ENCODE measurements around the gene HOXA3. TPM values are rescaled to one million over a fixed set of nuclear protein-coding genes. Genes with fewer than 3 reads are reported as not detected.

The HOXA3 gene
- total RNA-seq, 1 donor from 2014 or later: 0.96 TPM

DNA sequence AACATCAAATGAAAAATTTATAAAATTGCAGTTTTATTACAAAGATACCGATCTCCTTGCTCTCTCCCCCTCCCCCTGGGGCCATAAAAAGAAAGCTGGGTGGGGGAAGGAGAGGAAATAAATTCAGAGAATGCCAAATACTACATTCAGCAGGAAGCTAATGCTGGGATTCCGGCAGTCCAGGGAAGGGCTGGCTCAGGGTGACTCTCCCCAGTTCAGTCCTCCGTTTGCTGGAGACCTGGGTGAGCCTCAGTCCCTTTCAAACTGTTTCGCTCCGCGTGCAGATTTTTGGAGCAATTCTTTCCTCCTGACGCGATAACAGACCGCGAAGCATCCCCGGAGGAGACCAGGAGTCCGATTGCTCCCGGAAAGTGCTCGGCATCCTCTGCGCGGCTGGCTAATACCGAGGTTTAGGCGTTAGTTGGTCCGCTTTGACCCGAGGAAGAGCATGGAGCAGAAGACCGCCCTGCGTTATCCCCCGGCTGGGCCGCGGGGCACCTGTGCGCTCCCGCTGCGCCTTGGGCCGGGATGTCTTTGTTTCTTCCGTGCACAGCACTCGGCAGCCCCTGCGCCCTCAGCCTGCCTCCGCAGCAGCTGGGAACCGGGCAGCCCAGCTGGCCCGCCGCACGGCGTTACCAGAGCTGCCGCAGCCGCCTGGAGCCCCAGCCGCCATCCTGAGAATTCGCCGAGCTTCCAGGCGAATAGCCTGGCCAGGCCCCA, 46.0 kb downstream of the HOXA3 start:
- DNase-seq (ENCODE audit: low spot score): no peak

GRCh38 chr7:27105301-27106031, 46.9 kb downstream of the HOXA3 start:
- no peak for DNase-seq (ENCODE audit: low spot score)

DNA sequence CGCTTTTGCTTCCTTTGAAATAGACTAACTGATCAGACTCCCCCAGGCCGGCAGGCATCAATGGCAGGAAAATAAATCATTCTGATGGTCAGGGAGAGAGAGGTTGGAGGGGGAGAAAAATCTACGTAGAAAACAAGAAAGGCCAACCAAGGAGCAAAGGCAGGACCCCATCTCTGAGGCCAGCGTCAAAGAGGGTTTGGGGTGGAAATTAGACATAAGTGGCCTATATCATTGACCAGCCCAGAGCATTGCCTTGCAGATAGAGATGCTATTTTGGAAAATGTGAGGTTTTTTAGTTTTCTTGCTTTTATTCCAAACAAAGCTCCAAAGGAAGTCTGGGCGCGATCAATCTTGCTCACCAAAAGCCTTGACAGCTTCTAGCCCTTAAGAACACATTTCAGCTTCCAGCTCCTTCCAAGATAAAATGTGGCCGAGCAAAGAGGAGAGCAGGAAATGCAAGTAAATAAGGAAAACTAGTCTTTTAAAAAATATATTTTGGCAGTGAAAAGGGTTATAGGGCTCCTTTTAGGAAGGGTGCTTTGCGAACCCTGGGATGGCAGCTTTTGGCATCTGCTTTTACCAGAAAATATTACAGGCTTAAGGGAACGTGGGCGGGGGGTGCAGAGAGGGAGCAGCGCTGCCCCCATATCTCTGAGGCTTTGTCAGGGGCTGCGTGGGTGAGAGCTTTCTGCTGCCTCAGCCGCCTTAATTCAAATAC, 47.9 kb downstream of the HOXA3 start:
- peak; percentile 73 for DNase-seq (ENCODE audit: low spot score)

- no peak for DNase-seq (ENCODE audit: low spot score)
These were observed 48.7 kb downstream of the HOXA3 start for GRCh38 chr7:27103489-27104226.

GRCh38 chr7:27102581-27103442, 49.6 kb downstream of the HOXA3 start, which contains the start of gene HOXA2:
TSS of gene HOXA2 (minus strand) at chr7:27102683. CDS start at chr7:27102500, 183 bp downstream.
- no peak for DNase-seq (ENCODE audit: low spot score)

DNA sequence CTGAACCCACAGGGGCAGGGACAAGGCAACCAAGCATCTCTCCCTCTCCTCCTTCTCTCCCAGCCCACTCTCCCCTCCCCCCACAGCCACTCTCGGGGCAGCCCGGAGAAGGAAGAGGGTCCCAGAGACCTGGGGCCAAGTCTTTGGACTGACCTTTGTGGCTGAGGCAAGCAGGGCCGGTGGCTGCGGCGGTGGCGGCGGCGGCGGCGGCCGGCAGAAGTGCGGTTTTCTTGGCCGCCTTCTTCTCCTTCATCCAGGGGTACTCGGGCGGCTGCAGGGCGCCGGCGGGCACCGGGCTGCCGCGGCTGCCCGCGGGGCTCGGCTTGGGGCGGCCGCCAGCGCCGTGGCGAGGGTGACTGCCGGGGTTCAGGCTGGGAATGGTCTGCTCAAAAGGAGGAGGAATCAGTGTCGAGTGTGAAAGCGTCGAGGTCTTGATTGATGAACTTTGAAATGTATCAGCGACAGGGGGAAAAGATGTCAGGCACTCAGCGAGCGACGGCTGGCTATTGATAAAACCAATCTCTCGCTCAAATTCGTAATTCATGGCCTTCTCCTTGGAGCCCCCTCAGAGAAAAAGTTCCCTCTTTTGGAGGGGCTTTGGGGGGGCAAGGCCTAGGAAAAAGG, 50.3 kb downstream of the HOXA3 start:
- no peak for DNase-seq (ENCODE audit: low spot score)

GRCh38 chr7:27101171-27101956, 51.0 kb downstream of the HOXA3 start:
- peak; percentile 4 for DNase-seq (ENCODE audit: low spot score)

GRCh38 chr7:27100694-27101170, 51.7 kb downstream of the HOXA3 start:
- DNase-seq (ENCODE audit: low spot score): peak; percentile 3

- DNase-seq (ENCODE audit: low spot score): no peak
These were observed 52.7 kb downstream of the HOXA3 start for GRCh38 chr7:27099453-27100370.

- DNase-seq (ENCODE audit: low spot score): peak; percentile 84
These were observed 53.6 kb downstream of the HOXA3 start for GRCh38 chr7:27098578-27099451.

DNA sequence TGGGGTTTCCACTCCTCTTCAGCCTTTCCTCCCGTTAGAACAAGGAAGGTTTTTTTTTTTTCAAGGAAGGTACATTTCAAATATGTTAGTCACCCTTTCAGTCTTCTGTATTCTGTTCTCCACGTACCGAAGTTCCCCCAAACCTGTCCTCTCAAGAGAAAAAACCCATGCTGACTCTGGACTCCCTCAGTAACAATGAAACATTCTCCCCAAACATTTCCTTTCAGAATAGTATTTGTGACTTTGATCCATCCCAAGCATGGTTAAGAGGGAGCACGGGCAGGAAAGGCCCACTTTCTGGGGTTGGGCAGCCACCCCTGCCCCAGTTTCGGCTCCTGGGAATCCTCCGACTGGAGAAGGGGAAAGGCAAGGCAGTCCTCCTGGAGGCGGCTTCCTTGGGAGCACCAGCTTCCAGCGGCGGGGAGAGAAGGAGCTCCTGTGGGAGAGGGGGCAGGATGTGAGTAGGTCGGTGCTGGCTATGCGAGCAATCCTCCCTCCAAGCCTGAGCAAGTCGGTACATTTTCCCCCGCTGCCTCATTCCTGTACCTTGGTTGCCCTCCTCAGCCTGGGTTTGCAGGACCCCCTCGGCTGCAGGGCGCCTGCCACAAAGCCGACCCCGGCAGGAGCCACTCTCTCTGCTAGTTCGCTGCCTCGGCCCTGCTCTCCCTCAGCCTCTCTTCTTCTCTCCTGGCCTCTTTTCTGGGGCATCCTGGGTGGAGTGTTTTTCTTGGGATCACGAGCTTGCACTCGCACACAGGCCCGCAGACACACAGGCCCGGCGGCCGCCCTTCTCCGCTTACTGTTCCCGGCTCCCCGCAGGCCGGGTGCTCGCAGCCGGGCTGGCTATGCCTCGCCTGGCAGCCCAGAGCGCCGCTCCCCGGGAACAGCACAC, 54.5 kb downstream of the HOXA3 start:
- peak; percentile 24 for DNase-seq (ENCODE audit: low spot score)

DNA sequence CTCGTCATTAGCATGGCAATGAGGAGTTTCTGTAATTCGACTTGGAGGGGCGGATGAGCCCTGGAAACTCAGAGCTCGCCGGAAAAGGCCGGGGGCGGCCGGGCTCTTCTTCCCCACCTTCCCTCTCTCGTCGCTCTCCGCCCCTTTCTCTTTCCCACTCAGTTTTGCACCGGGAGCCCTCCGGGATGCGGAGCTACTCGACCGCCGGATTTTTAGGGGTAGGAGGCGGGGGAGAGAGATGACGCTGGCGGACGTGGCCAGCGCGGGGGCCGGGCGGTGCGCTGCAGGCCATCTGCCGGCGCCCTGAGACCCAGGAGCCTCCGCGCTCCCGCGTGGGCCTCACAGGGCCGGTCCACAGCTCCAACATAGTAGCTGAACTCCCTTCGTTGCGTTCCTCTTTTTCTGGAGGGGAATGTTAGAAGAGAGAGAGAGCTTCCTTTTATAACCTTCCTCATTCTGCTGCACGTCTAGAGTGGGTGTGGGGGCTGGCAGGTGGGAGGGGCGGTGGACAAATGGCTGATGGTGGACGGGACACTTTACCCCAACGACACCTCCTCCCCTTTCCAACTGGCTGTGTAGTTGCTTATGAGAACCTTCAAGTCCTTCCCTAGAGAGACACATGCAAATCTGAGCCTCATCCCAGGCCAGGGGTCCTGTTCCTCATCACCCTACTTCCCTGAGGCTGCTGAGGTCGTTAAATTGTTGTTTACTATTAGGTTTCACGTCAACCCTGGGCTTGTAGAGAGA, 55.4 kb downstream of the HOXA3 start:
- DNase-seq (ENCODE audit: low spot score): peak; percentile 53

GRCh38 chr7:27095897-27096767, 56.3 kb downstream of the HOXA3 start, which contains the start of gene HOXA1:
TSS of gene HOXA1 (minus strand) at chr7:27096000. CDS start at chr7:27095912, 88 bp downstream.
- peak; percentile 89 for DNase-seq (ENCODE audit: low spot score)

Measured in umbilical cord (tissue), 2 donors.